Measurements from ENCODE around the gene EPS8L3. TPM values are rescaled to one million over a fixed set of nuclear protein-coding genes. Genes with fewer than 3 reads are reported as not detected.

EPS8L3 gene
- total RNA-seq, 2 donors from 2014 or later: 4.2 TPM; not detected in 1

- Histone ChIP-seq H3K4me3 (no peak overlapping the region), H3K27me3 (no peaks in the 10 kb centered on the region), H3K4me1 (peaks cover 30% of the 10 kb centered on the region), H3K27ac (no peak overlapping the region), H3K9me3 (no peaks in the 10 kb centered on the region), H3K36me3 (replicated peaks in 1 of 2; ENCODE audit: insufficient read depth in 1 of 2, low read depth in 2 of 2) (no peaks in the 10 kb centered on the region)
- no peak for TF ChIP-seq POLR2A (IDR thresholded peaks at IDR 0.05)
- TF ChIP-seq CTCF (IDR thresholded peaks at IDR 0.05): no peak
- DNase-seq (no peak), ATAC-seq (no peak)
- WGBS, 2 donors: 69 to 74% methylated on average over 2 of the region's 2 CpGs
- intact Hi-C loops (cut with DNase I): no loop called here
Measured at GRCh38 chr1:109790329-109790728, 26.6 kb upstream of the EPS8L3 start.

GRCh38 chr1:109789551-109790180 lies 25.9 kb upstream of the EPS8L3 start:
- TF ChIP-seq CTCF (IDR thresholded peaks at IDR 0.05) (no peak), POLR2A (IDR thresholded peaks at IDR 0.05) (no peak)
- DNase-seq (no peak), ATAC-seq (no peak)
- WGBS, 2 donors: 77 to 79% methylated on average over 9 of the region's 9 CpGs
- intact Hi-C loops (cut with DNase I): no loop called here
- Histone ChIP-seq H3K9me3 (no peaks in the 10 kb centered on the region), H3K4me1 (peaks cover 30% of the 10 kb centered on the region), H3K36me3 (replicated peaks in 1 of 2; ENCODE audit: insufficient read depth in 1 of 2, low read depth in 2 of 2) (no peaks in the 10 kb centered on the region), H3K27ac (no peak overlapping the region), H3K27me3 (no peaks in the 10 kb centered on the region), H3K4me3 (no peak overlapping the region)

- H3K27ac ChIP-seq: no peak overlapping the region
- TF ChIP-seq POLR2A (IDR thresholded peaks at IDR 0.05) (no peak), CTCF (IDR thresholded peaks at IDR 0.05) (peak in 1 of 7 experiments; percentile 18)
- H3K4me3 ChIP-seq: no peak overlapping the region
- ATAC-seq: no peak
- H3K36me3 ChIP-seq (replicated peaks in 1 of 2; ENCODE audit: insufficient read depth in 1 of 2, low read depth in 2 of 2): no peaks in the 10 kb centered on the region
- no peak for DNase-seq
- WGBS, 2 donors: 75 to 84% methylated on average over 9 of the region's 9 CpGs
- H3K4me1 ChIP-seq: peaks cover 24% of the 10 kb centered on the region
- intact Hi-C loops (cut with DNase I): no loop called here
- H3K9me3 ChIP-seq: no peaks in the 10 kb centered on the region
- H3K27me3 ChIP-seq: no peaks in the 10 kb centered on the region
Measured at GRCh38 chr1:109788695-109789521, 25.2 kb upstream of the EPS8L3 start.

GRCh38 chr1:109787845-109788601 lies 24.3 kb upstream of the EPS8L3 start:
- H3K4me1 ChIP-seq: peaks cover 22% of the 10 kb centered on the region
- no peak overlapping the region for H3K27ac ChIP-seq
- TF ChIP-seq POLR2A (IDR thresholded peaks at IDR 0.05) (no peak), CTCF (IDR thresholded peaks at IDR 0.05) (no peak)
- no peak overlapping the region for H3K4me3 ChIP-seq
- intact Hi-C loops (cut with DNase I): no loop called here
- 85 to 90% methylated on average over 18 to 19 of the region's 19 CpGs for WGBS, 2 donors
- peak in 1 of 4 donors; percentile 1 for DNase-seq
- no peaks in the 10 kb centered on the region for H3K36me3 ChIP-seq (replicated peaks in 1 of 2; ENCODE audit: insufficient read depth in 1 of 2, low read depth in 2 of 2)
- ATAC-seq: no peak
- H3K27me3 ChIP-seq: no peaks in the 10 kb centered on the region
- no peaks in the 10 kb centered on the region for H3K9me3 ChIP-seq
